GM19193 (cell line): Measurements from ENCODE around the gene TLE2.

Experiments
- POLR2A ChIP-seq: IDR thresholded peaks from 4 replicates; pipeline ENCODE4 v1.6.1; 2011; ENCODE audit not compliant: insufficient read depth, insufficient read length; ENCODE audit errors: extremely low read depth

TLE2 gene

GRCh38 chr19:3013263-3013725, 15.8 kb downstream of the TLE2 start:
- no peak for TF ChIP-seq POLR2A

- no peak for TF ChIP-seq POLR2A
Measured at GRCh38 chr19:3012621-3013262, 16.3 kb downstream of the TLE2 start.

GRCh38 chr19:3010871-3011270, 18.2 kb downstream of the TLE2 start:
- no peak for TF ChIP-seq POLR2A

GRCh38 chr19:3008994-3009393, 20.1 kb downstream of the TLE2 start:
- no peak for TF ChIP-seq POLR2A

GRCh38 chr19:3007975-3008374, 21.1 kb downstream of the TLE2 start:
- TF ChIP-seq POLR2A = no peak

GRCh38 chr19:3006075-3006767, 22.9 kb downstream of the TLE2 start:
- TF ChIP-seq POLR2A = no peak

GRCh38 chr19:3005345-3005744, 23.7 kb downstream of the TLE2 start:
- no peak for TF ChIP-seq POLR2A

GRCh38 chr19:3004522-3004921, 24.6 kb downstream of the TLE2 start:
- TF ChIP-seq POLR2A = no peak

- TF ChIP-seq POLR2A = no peak
Measured at GRCh38 chr19:3003046-3003445, 26.0 kb downstream of the TLE2 start.

- TF ChIP-seq POLR2A = no peak
Measured at GRCh38 chr19:3001235-3001800, 27.8 kb downstream of the TLE2 start.

GRCh38 chr19:2998642-2999041, 30.4 kb downstream of the TLE2 start:
- no peak for TF ChIP-seq POLR2A

GRCh38 chr19:2997720-2998119, 31.4 kb downstream of the TLE2 start:
- no peak for TF ChIP-seq POLR2A

GRCh38 chr19:2994588-2995131, 34.4 kb downstream of the TLE2 start:
- TF ChIP-seq POLR2A = no peak

- no peak for TF ChIP-seq POLR2A
Measured at GRCh38 chr19:2993579-2993978, 35.5 kb downstream of the TLE2 start.

GRCh38 chr19:2992958-2993357, 36.1 kb downstream of the TLE2 start:
- no peak for TF ChIP-seq POLR2A
